Psoas muscle (tissue), 8 donors: ENCODE measurements around the gene ALK. TPM values are rescaled to one million over a fixed set of nuclear protein-coding genes. Genes with fewer than 3 reads are reported as not detected.

Experiments used
- ATAC-seq, 4 donors: fragments of 200-7000 bp; cut with Tn5 transposase; one replicate each; pipeline ENCODE4 v1.9.1; 2020; ENCODE audit warnings: moderate library complexity in 3 of 4, mild to moderate bottlenecking in 2 of 4
- DNase-seq, 2 donors: peaks; one replicate each; pipeline ENCODE4 v3.0.0-alpha.2; 2020
- H3K27ac ChIP-seq: fragments of 200-600 bp; one replicate; pipeline ENCODE4 v1.8.0; 2022
- H3K27me3 ChIP-seq, 3 donors: fragments of 200-600 bp in 1 of 3; one replicate each; pipeline versions ENCODE4 v1.6.1 to v1.8.0; 2013 to 2022; ENCODE audit warnings: low read length in 2 of 3, mild to moderate bottlenecking in 2 of 3, moderate library complexity in 1 of 3; ENCODE audit not compliant: insufficient read depth in 3 of 3
- H3K36me3 ChIP-seq, 2 donors: fragments of 200-600 bp in 1 of 2; one replicate each; pipeline versions ENCODE4 v1.6.1 to v1.8.0; 2013 to 2022; ENCODE audit warnings: low read depth in 1 of 2, mild to moderate bottlenecking in 1 of 2, moderate library complexity in 1 of 2; ENCODE audit not compliant: insufficient read depth in 1 of 2
- H3K4me1 ChIP-seq: fragments of 200-600 bp; one replicate; pipeline ENCODE4 v1.8.0; 2022
- H3K4me3 ChIP-seq: fragments of 200-600 bp; one replicate; pipeline ENCODE4 v1.8.0; 2022; ENCODE audit warnings: mild to moderate bottlenecking
- H3K9me3 ChIP-seq: fragments of 200-600 bp; one replicate; pipeline ENCODE4 v1.8.0; 2022
- WGBS, 3 donors: extraction: QIAGEN DNeasy Blood & Tissue Kit; methylation state at CpG; one replicate each; pipeline versions ENCODE4 v1.1.6 to v1.1.7; 2013; 5-methylcytosine and 5-hydroxymethylcytosine counted together
- intact Hi-C, 2 donors: fragments of 100-400 bp; cut with DNase I; formaldehyde crosslinking; loops; one replicate each; pipeline versions ENCODE4 v1.11.0 to v1.14.2; 2022
- polyA plus RNA-seq, 3 donors: library from polyadenylated mRNA; stranded (reverse); fragments of 200-250 nt; gene quantifications; one replicate each; pipeline ENCODE4 v1.2.3, GENCODE V29; 2013
- total RNA-seq, 4 donors: library from RNA; stranded (reverse); fragmentation: NEBNext Ultra II Directional in 2 of 4; extraction: Animal tissue kit (Norgen Biotek cat#: 25700) in 2 of 4; gene quantifications; one replicate each; pipeline versions ENCODE4 v1.2.1 to v1.2.4, GENCODE V29; 2021 to 2023
- TF ChIP-seq, protein P1 (sequence below): fragments of 200-600 bp; IDR thresholded peaks from one replicate; pipeline ENCODE4 v1.8.0; 2022; ENCODE audit warnings: antibody characterized with exemption
- donor health status: healthy with polysubstance abuse.
- donor health status: DM: no; HTN: no; CAD: no; lungs with moderate emphysema.
- donor health status: Bipolar disorder and iron deficiency.
- donor health status: healthy.
- donor health status: DM: yes; HTN: yes; CAD: no.
- donor health status: DM: no; HTN: no; CAD: no.
- donor health status: DM: no; HTN: no; CAD: no.
- donor health status: DM: yes; HTN: yes; CAD: no.

The ALK gene
- total and polyA plus RNA-seq, 7 donors = 0.03 to 0.32 (median 0.08) TPM; not detected in 2

DNA sequence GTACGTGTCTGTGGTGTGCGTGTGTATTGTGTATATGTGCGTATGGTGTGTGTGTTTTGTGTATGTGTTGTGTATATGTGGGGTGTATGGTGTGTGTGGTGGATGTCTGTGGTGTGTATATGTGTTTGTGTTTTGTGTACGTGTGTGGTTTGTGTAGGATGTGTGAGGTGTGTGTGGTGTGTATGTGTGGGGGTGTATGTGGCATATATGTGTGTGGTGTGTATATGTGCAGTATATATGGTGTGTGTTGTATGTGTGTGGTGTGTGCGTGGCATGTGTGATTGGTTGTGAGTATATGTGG is 704.8 kb downstream of the ALK start:
- 89 to 97% (median 94%) methylated on average over 5 of the region's 5 CpGs for WGBS, 3 donors
- H3K27ac ChIP-seq = no peak overlapping the region
- no peaks in the 10 kb centered on the region for H3K36me3 ChIP-seq
- H3K27me3 ChIP-seq = no peaks in the 10 kb centered on the region
- TF ChIP-seq, protein P1, sequence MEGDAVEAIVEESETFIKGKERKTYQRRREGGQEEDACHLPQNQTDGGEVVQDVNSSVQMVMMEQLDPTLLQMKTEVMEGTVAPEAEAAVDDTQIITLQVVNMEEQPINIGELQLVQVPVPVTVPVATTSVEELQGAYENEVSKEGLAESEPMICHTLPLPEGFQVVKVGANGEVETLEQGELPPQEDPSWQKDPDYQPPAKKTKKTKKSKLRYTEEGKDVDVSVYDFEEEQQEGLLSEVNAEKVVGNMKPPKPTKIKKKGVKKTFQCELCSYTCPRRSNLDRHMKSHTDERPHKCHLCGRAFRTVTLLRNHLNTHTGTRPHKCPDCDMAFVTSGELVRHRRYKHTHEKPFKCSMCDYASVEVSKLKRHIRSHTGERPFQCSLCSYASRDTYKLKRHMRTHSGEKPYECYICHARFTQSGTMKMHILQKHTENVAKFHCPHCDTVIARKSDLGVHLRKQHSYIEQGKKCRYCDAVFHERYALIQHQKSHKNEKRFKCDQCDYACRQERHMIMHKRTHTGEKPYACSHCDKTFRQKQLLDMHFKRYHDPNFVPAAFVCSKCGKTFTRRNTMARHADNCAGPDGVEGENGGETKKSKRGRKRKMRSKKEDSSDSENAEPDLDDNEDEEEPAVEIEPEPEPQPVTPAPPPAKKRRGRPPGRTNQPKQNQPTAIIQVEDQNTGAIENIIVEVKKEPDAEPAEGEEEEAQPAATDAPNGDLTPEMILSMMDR = no peak
- H3K9me3 ChIP-seq = no peaks in the 10 kb centered on the region
- no peak overlapping the region for H3K4me3 ChIP-seq
- H3K4me1 ChIP-seq = no peaks in the 10 kb centered on the region
- DNase-seq (no peak), ATAC-seq (no peak)
- intact Hi-C loops = no loop called here

- no peaks in the 10 kb centered on the region for H3K36me3 ChIP-seq
- intact Hi-C loops = no loop called here
- H3K27me3 ChIP-seq = no peaks in the 10 kb centered on the region
- H3K4me3 ChIP-seq = no peak overlapping the region
- H3K27ac ChIP-seq = no peak overlapping the region
- TF ChIP-seq, protein P1 = no peak
- 73 to 77% (median 76%) methylated on average over 20 of the region's 20 CpGs for WGBS, 3 donors
- no peak for DNase-seq
- H3K9me3 ChIP-seq = no peaks in the 10 kb centered on the region
- peak in 3 of 4 donors; percentile 11 to 26 (median 11) for ATAC-seq
- H3K4me1 ChIP-seq = no peaks in the 10 kb centered on the region
Observed at GRCh38 chr2:29215739-29216608, 705.4 kb downstream of the ALK start.

GRCh38 chr2:29215073-29215472 is 706.3 kb downstream of the ALK start:
- no peaks in the 10 kb centered on the region for H3K27me3 ChIP-seq
- TF ChIP-seq, protein P1 = no peak
- DNase-seq = no peak

GRCh38 chr2:29213888-29214291 is 707.5 kb downstream of the ALK start:
- TF ChIP-seq, protein P1 = no peak
- Histone ChIP-seq H3K4me3 (no peak overlapping the region), H3K9me3 (no peaks in the 10 kb centered on the region), H3K27ac (no peak overlapping the region), H3K36me3 (no peaks in the 10 kb centered on the region), H3K4me1 (no peaks in the 10 kb centered on the region), H3K27me3 (no peaks in the 10 kb centered on the region)
- intact Hi-C loops = no loop called here
- 25 to 39% (median 31%) methylated on average over 9 of the region's 9 CpGs for WGBS, 3 donors
- DNase-seq = no peak
- ATAC-seq = peak in 2 of 4 donors; percentile 26 to 36

More at GRCh38 chr2:29215073-29215472, 706.3 kb downstream of the ALK start:
- Histone ChIP-seq H3K9me3 (no peaks in the 10 kb centered on the region), H3K36me3 (no peaks in the 10 kb centered on the region), H3K4me1 (no peaks in the 10 kb centered on the region), H3K27ac (no peak overlapping the region), H3K4me3 (no peak overlapping the region)
- peak in 1 of 4 donors; percentile 14 for ATAC-seq
- WGBS, 3 donors = 88 to 90% (median 89%) methylated on average over 5 of the region's 5 CpGs
- intact Hi-C loops = no loop called here
